HuH-7.5 (cell line): ENCODE data around the gene ZC3H7B.

Experiments used
- DNase-seq: peaks from one replicate; pipeline ENCODE4 v3.0.0; 2011; ENCODE audit warnings: low spot score

The ZC3H7B gene

DNA sequence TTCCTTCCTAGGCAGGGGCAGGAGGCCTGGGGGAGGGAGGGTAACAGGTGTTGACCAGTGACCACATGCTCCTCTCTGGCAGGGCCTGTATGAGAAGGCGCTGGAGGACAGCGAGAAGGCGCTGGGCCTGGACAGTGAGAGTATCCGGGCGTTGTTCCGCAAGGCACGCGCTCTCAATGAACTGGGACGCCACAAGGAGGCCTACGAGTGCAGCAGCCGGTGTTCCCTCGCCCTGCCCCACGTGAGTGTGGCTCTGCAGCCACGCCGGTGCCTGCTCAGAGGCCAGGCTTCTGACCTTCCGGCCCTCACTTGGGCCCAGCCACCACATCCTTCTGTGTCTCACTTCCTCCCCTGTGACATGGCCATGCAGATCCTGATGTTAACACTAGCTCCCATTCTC, 25.8 kb downstream of the ZC3H7B start:
- DNase-seq, result no peak

DNA sequence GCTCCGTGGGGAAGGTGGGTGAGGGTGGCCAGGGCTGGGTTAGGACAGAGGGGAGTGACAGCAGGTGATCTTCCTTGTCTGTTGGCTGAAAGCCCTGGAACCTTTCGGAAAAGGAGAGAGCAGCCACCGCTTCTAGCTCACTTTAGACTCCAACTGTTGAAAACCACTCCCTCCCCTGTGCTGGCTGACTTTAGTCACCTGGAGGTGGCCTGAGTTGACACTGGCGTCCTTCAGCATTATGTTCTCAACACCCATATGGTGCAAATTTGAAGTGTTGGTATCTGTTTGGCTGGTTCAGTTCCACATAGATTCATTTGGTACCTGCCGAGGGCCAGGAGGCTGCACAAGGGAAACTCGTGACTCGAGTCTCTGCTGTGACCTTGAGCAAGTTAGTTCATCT, 28.8 kb downstream of the ZC3H7B start:
- no peak for DNase-seq

DNA sequence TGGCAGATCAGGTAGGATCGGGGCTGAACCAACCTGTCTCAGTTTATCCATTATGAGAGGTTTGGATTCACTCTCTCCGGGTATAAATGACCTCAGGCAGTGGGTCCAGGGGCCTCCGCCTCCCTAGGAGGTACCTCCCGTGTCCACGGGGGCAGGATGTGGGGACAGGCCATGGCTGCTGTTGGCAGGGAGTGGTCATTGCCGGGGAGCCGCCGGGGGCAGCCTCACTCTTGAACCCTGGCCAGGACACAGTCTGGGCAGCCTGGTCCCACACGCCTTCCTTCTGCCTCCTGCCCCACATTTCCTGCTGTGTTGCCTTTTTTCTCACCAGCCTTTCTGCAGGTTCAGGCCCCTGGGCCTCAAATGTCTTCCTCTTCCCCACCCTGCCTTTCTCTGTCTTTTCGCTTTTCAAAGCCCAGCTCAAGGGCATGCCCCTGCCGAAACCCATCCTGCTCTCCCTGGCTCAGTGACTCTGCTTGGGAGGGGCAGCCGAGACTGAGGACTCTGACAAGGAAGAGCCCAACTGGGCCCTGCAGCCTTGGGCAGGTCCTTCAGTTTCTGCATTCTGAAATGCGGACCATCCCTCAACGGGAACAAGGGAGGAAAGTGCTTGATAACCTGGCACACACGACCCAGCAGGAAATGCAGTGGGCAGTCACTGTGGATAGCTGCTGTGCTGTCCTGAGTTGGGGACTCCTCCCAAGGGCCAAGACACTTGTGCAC, 31.1 kb downstream of the ZC3H7B start:
- DNase-seq, result no peak

DNA sequence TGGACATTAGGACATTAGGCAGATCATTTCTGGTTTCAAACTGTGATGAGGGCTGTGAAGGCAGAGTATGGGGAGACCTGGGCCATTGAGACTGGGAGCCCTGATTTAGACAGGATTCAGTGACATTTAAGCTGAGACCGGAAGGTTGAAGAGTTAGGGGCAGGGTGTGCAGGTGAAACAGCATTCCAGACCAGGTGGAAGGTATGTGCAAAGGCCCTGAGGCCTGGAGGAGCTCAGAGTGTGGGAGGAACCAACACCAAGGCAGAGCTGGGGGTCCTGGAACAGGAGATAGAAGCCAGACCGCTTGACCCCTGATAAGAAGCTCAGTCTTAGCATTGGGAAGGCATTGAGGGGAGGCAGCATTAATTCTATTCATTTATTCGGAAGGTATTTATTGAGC, 32.5 kb downstream of the ZC3H7B start:
- no peak for DNase-seq

DNA sequence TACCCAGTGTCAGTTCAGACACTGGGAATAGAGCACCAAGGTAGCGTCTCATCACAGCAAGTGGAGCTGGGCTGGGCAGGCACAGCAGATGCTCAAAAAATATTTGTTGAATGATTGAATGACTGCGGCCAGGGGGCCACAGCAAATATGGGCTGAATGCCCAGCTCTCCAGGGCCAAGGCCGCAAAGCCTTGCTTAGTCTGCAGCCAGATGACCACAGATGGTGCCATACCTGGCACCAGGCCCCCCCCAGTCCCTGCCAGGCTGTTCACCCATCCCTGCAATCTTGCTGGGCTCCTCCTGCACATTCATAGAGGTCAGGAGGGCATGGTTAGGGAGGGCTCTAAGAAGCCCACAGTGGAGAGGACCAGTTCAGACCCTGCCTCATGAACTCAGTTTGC, 32.9 kb downstream of the ZC3H7B start:
- no peak for DNase-seq

DNA sequence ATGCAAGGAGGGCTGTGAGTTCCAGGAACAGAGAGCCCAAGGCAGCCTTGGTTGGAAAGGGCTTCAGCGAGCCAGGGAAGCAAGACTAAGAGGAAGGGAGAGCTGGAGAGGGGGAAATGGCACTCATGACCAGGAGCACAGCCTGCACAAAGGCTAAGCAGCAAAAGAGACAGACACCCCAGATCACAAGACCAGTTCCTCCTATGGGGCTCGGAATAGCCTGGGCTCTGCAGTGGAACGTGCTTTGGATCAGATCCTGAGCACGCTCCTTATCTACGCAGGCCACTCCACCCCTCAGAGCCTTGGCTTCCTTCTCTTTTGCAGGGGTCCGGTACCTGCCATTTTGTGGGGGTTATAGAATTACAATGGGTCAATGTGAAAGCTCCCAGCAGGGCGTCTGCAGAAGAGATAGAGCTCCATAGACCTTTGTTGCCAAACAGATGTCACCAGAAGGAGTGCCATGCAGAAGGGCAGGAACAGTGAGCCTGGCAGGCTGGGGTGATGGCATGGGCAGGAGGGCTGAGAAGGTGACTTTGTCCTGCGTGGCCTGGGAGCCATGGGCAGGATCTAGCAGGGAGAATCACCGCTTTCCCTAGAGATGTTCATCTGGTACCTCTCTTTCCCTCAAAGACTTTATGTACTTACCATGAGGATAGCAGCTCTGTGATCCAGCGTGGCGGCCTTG, 33.8 kb downstream of the ZC3H7B start:
- no peak for DNase-seq

DNA sequence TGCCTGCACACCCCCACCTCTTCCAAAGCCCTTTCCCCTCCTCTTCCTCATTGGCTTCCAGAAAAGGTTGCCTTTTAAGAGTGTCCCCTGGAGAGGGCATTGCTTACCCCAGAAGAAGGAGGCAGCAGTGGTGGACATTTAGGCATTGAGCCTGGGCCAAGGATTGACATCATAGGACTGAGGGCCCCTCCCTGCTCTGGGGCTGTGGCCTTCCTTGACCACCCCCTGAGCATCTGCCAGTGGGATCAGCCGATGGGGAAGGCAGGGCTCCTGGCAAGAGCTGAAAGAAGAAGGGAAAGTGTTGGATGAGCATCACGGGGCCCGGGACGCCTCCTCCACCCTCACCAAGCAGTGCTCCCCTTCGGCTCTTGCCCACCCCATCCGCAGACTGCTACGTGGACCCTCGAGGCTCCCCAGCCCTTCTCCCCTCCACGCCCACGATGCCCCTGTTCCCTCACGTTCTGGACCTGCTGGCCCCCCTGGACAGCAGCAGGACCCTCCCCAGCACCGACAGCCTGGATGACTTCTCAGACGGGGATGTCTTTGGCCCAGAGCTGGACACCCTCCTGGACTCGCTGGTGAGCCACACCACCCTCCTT, 37.4 kb downstream of the ZC3H7B start:
- DNase-seq, result no peak

DNA sequence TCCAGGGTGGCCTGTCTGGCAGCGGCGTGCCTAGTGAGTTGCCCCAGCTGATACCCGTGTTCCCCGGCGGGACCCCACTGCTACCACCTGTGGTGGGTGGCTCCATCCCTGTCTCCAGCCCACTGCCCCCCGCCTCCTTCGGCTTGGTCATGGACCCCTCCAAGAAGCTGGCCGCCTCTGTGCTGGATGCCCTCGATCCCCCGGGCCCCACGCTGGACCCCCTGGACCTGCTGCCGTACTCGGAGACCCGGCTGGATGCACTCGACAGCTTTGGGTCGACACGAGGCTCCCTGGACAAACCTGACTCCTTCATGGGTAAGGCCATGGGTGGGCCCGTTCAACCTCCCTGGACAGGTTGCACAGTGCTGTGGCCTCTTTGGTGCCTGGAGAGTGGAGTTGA, 38.5 kb downstream of the ZC3H7B start:
- DNase-seq, result no peak

DNA sequence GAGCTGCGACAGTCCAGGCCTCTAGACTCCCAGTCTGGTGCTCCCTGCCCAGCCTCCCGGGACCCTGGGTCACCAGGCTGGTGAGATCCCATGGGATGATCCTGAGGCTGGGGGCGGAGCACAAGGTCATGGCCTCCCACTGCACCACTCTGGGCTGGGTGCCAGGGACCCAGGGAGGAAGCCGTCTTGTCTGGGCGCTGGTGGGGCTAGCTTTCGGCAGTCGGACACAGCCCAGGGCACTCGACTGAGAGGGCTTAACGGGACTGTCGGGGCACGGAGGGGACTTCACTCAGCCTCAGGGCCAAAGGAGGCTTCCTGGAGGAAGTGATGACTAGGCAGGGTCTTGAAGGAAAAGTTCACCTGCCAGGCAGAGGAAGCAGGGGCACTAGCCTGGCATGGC, 39.0 kb downstream of the ZC3H7B start:
- no peak for DNase-seq

DNA sequence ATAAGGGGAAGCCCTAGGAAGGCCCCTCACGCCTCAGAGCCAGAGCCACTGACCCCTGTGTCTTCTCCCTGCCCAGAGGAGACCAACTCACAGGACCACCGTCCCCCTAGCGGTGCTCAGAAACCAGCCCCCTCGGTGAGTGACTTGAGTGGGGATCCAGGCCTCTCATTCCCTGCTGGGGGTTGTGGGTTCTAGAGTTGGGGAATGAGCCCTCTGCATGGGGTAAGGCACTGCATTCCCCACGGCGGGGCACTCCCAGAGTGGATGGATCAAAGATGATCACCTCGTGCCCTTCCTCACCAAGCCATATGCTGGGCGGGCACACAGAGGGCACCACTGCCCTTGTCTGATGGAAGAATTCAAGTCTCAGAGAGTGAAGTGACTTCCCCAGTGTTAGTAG, 39.7 kb downstream of the ZC3H7B start:
- DNase-seq, result no peak

DNA sequence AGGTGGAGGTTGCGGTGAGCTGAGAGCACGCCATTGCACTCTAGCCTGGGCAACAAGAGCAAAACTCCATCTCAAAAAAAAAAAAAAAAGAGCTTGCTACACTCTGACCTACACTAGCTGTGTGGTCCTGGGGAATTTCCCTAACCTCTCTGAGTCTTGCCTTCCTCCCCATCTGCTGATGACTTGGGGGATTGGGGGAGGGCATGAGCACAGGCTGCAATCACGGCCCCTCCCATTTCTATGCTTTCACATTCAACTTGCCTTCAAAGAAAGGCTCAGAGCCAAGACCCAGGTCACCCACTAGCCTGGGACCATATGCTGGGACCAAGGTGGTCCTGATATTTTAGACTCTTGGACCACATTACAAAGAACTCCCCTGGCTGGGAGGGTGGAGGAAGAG, 40.7 kb downstream of the ZC3H7B start:
- no peak for DNase-seq

DNA sequence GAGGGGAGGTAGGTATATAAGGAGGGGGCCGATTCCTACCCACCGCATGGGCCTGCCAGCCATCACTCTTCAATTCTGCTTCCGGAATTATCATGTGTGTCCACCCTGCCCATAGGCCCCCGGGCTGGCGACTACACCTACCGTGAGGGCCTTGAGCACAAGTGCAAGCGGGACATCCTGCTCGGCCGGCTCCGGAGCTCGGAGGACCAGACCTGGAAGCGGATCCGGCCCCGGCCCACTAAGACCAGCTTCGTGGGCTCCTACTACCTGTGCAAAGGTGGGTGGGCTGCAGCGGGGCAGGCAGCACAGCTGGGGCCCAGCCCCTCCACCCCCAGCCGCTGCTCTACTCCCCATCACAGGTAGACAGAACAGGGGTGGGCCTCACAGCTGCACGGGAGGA, 42.0 kb downstream of the ZC3H7B start:
- DNase-seq, result no peak

DNA sequence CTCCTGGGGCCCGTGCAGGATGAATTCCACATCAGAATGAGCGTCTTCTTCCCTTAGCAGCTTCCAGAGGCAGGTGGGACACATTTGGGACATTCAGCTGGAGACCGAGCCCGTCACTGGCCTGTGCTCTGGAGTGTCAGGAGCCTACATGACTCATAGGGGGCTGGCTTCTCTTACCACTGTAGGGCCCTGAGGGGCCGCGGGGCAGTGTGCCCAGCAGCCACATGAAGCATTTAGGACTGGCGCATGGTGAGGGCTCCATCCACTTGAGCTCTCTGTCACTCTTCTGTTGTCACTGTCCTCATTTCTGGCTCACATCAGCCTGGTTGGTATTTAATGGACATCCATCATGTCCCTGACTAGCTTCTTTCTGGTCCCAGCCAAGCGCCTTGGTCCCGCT, 42.4 kb downstream of the ZC3H7B start:
- DNase-seq, result no peak

DNA sequence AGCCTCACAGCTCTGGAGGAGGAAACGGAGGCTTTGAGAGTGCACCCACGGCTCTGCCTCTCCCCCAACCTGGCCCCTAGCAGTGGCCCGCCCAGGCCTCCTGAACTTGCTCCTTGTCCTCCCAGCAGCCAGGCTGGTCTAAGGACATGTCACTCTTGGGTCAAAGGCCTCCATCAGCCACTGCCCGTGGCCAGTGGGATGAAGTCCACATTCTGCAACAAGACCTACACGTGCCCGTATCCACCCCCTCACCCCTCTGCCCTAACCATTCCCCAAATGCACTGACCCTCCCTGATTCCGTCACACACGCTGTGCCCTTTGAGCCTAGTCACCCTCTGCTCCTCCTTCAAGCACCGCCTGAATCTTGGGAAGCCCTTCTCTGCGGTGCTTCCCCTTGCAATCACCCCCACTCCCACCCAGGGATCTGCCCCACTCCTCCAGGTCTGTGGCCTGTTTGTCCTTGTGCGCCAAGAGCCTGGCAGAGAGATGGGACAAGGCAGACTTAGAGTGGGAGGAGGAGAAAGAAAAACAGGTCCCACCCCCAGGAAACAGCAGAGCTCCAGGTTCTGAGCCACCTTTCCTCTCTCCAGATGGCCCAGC, 43.0 kb downstream of the ZC3H7B start:
- no peak for DNase-seq

DNA sequence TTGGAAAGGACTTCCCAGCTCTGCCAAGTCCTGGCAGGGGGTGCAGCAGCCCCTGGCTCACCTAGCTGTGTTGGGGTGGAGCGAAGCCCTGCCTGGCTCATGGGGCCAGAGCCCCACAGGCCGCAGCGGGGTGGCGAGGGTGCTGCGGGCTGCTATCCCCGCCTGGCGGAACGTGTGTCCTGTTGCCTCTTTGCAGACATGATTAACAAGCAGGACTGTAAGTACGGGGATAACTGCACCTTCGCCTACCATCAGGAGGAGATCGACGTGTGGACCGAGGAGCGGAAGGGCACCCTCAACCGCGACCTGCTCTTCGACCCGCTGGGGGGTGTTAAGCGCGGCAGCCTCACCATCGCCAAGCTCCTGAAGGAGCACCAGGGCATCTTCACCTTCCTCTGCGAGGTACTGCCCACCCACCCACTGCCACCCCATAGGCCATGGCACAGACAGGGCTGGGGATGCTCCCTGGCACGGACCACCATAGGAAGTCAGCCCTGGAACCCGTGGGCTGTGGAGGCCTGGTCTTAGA, 44.5 kb downstream of the ZC3H7B start:
- DNase-seq, result no peak

DNA sequence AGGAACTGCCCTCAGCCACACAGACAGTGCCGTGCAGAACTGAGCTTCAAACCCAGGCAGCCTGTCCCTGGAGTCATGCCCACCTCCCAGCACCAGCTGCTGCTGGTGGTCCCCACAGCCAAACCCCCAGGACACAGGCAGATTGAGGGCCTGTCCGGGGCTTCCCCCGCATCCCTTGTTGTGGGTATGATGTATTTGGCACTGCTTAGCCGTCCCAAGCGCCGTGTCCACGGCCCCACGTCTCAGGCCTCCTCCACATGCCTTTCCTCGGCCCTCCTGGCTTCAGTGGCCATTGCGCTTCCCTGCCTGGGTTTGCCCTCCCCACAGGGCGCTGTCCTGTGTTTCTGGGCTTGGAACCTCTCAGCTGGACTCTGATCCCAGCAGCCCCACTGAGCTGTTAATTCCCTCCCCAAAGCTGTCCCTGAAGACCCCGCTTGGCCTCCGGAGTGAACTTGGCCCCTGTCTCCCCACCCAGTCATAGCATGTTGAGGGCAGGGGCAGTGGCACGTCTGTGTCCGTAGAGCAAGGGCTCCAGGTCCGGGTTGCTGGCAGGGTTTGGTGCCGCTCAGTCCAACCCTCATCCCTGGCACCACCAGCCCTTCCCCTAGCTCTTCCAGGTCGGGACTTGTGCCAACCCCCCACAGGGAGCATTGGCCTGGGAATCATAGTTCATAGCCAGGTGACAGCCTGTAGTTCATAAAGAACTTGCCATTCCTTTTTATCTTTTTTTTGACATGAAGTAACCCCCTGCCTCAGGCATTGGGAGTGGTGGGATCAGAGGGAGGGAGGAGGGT, 45.9 kb downstream of the ZC3H7B start:
- no peak for DNase-seq

DNA sequence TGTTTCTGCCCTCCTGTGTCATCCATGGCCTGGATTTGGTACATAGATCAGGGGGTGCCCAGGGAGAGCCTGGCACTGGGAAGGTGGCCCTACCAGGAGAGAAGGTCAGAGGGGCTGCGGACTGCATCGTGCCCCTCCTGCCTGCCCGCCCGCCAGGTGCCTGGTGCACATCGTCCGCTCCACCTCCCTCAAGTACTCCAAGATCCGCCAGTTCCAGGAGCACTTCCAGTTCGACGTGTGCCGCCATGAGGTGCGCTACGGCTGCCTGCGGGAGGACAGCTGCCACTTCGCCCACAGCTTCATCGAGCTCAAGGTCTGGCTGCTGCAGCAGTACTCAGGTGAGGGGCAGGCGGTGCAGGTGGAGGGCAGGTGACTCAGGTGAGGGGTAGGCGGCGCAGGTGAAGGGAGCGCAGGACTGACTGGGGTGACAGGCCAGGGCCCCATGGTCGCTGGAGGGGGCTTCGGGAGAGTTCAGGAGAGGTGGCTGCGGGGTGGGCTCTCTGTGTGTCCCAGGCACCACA, 47.7 kb downstream of the ZC3H7B start:
- DNase-seq, result no peak

DNA sequence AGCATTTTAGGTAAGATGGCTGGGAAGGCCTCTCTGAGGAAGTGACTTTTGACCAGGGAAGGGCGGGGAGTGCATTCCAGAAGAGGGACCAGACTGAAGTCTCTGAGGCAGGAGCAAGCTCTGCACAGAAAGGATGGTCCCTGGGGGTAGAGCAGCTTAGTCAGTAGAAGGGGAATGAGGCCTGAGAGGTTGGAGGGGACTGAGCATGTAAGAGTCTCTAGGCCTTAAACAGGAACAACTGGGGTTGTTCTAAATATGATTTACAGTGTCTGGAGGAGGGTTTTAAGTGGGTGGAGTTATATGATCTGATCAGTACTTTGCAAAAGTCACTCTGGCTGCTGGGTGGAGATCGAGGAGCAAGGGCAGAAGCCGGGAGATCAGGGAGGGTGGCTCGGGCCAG, 48.8 kb downstream of the ZC3H7B start:
- DNase-seq, result no peak

DNA sequence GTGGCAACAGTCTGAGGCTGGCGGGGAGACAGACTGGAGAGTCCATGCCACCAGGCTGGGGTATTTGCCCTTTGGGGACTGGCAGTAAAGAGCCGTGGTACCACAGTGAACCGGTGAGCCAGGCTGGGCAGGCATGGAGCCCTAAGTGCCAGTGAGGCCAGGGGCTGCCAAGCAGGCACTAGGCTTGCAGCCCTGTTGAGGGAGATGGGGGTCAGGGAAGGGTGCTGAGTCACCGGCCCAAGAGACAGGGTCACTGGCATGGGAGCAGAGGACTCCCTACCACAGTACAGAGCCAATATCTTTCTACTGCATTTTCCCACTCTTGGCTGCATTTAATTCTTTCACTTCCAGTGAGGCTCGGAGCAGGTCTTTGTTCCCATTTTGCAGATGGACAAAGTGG, 49.7 kb downstream of the ZC3H7B start:
- DNase-seq, result no peak

DNA sequence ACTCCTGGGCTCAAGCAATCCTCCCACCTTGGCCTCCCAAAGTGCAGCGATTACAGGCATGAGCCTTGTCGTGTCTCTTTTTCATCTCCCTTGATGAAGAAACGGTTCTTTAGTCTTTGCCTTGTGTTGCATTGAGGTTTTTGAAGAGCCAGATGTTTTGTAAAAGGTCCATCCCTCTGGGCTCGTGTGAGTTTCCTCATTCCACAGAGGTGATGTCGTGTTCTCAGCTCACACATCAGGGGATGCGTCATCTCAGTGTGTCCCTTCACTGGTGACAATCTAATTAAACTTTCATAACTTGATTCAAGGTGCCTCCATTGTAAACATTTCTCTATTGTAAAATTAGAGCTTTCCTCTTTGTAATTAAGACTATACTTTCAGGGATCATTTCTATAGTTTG, 50.7 kb downstream of the ZC3H7B start:
- peak; percentile 73 for DNase-seq

DNA sequence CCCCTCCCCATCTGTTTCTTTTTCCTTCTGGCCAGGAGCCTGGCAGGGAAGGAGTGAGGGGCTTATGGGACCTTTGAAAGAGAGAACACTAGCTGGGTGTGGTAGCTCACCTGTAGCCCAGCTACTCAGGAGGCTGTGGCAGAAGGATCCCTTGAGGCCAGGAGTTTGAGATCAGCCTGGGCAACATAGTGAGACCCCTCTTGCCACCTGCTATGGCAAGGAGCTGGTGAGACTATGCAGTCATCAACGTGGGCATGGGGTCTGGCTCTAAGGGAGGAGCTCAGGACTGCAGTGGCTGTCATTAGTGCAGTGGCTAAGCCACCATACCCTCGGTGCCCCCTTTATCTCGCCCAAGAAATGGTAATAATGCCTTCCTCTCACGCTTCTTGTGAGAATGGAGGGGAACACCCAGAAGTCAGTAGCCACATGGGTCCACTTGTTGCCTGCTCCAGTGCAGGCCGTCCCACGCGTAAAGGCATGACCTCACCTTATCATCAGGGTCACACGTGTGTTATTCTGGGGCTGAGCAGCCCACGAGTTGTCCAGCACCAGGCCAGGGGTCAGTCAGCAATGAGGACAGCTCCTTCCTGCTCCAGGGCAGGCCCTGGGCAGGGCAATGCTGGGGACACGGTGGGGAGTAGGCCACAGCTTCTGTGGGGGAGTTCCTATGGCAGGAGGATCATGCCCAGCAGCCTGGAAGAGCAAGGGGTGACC, 52.7 kb downstream of the ZC3H7B start:
- no peak for DNase-seq
